Erythroblast (primary cell): ENCODE results near the gene ZNF438.

ENCODE experiments used
- GATA1 ChIP-seq: IDR thresholded peaks from 2 replicates; pipeline ENCODE4 v1.6.1; 2011; ENCODE audit warnings: low read depth, mild to moderate bottlenecking, control low read depth, low read length, moderate library complexity
- POLR2A ChIP-seq: IDR thresholded peaks from 2 replicates; pipeline ENCODE4 v1.6.1; 2011; ENCODE audit warnings: mild to moderate bottlenecking, low read length

DNA sequence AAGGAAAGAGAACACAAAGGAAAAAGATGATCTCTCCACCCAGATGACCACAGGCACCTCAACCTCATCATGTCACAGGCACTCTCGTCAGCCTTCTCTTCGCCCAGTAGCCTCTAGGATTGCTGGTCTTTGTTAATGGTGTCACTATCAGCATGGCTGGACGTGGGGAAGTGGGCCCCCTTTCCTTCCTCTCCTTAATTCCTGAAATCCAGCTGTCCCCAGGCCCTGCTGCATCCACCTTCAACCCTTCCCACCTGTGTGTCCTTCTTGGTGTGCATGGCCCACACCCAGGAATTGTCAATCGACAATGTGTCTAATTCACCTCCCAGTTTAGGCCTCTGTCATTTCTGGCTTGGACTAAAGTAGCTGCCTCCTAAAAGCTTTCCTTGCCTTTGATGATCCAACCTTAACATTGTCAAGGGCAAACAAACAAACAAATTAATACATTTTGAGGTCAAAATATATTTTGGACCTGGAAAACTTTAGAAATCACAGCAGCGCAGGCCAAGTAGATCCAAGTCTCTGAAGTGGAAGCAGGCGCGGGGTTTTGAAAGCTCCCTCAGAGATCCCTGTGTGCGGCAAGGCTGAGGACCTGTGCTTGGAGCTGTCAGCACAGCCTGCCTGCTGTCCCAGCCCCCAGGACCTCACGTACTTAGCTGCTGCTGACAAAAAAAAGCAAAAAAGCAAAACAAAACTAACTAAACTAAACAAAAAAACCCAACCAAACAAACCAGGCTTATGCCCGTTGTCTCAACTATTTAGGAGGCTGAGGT is 208.8 kb downstream of the ZNF438 start:
- TF ChIP-seq POLR2A (no peak), GATA1 (no peak)
